Measurements from ENCODE around the gene MAPKAPK5. TPM values are rescaled to one million over a fixed set of nuclear protein-coding genes. Genes with fewer than 3 reads are reported as not detected.
A peak's percentile ranks its signal among the peaks of the same experiment; 100 is the strongest.

Gene MAPKAPK5
- polyA plus RNA-seq, 2 donors, result 10.2 to 18.2 TPM

DNA sequence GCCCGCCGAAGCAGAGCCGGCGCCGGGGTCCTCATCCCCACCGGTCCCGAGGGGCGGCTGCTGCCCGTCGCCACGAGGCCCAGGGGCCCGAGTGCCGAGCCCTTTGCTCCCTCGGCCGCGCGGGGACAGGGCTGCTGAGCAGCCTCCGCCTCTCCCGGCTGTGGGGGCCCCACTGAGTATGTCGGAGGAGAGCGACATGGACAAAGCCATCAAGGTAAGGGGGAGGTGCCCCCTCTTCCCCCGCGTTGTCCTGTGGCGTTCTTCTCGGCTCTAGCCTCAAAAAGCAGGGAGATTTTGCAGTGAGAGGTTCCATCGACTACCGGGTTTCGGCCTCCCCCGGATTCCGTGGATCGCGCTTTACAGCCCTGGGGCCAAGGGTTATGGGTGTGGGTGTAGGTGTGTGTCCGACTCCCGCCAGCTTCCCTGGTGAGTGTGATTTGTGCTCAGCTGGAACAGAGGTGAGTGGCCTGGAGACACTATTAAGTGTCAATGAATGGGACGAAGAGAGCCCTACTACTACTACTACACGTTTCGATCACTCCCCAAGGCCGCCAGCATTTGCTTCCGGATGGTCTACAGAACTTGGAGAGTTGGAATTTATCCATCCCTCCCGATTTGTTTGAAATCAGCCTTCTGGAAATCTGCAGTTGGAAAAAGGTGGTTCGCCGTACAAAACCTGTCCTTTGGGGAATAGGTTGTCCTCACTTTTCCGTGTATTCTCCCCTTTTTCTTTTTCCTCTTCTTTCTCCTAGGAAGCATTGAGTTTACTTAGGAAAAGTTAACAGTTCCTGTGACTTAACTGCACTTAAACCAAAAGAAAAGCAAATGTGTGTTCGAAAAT lies 748 bp downstream of the MAPKAPK5 start:
- no peaks in the 10 kb centered on the region for H3K27me3 ChIP-seq (ENCODE audit: control insufficient read depth in 1 of 2, insufficient read depth in 2 of 2, low read length in 2 of 2)
- H3K9me3 ChIP-seq (ENCODE audit: control insufficient read depth in 2 of 2, insufficient read depth in 1 of 2, low read depth in 1 of 2, low read length in 1 of 2), result no peaks in the 10 kb centered on the region
- peaks cover 0 to 7% of the 10 kb centered on the region in 2 donors for H3K4me1 ChIP-seq (ENCODE audit: control insufficient read depth in 2 of 2, insufficient read depth in 2 of 2, low read length in 1 of 2)
- WGBS, 2 donors, result 2% methylated on average over 39 to 44 of the region's 44 CpGs
- peaks cover 2 to 3% of the 10 kb centered on the region in 2 donors for H3K36me3 ChIP-seq (ENCODE audit: control insufficient read depth in 2 of 2, insufficient read depth in 2 of 2, low read length in 1 of 2)
- peak overlapping the region; percentile 93 to 99 for H3K27ac ChIP-seq (ENCODE audit: low read depth in 2 of 2, low read length in 1 of 2)
- H3K4me3 ChIP-seq (ENCODE audit: low read depth in 1 of 2, low read length in 2 of 2), result peak overlapping the region; percentile 85 to 92

DNA sequence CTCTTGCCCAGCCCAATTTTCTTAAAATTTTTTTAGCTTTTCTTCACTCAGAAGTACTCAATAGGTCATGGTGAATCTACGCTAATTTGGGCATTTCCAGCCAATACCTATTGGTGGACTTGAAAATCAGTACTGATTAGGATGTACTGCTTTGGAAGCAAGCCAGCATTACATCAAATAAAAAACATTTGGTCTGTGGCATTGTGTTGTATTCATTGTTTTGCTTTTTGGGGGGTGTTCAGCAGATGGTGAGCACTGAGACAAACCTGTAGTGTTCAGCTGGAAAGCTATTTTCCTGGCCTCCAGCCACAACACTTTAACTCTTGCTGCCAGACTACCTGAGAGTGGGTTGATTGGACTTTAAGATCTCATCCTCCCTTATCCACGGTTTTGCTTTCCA lies 4.0 kb downstream of the MAPKAPK5 start:
- Histone ChIP-seq H3K27ac (ENCODE audit: low read depth in 2 of 2, low read length in 1 of 2) (no peak overlapping the region), H3K4me1 (ENCODE audit: control insufficient read depth in 2 of 2, insufficient read depth in 2 of 2, low read length in 1 of 2) (peaks cover 0 to 2% of the 10 kb centered on the region in 2 donors), H3K27me3 (ENCODE audit: control insufficient read depth in 1 of 2, insufficient read depth in 2 of 2, low read length in 2 of 2) (no peaks in the 10 kb centered on the region), H3K4me3 (ENCODE audit: low read depth in 1 of 2, low read length in 2 of 2) (no peak overlapping the region), H3K9me3 (ENCODE audit: control insufficient read depth in 2 of 2, insufficient read depth in 1 of 2, low read depth in 1 of 2, low read length in 1 of 2) (no peaks in the 10 kb centered on the region), H3K36me3 (ENCODE audit: control insufficient read depth in 2 of 2, insufficient read depth in 2 of 2, low read length in 1 of 2) (no peaks in the 10 kb centered on the region)
- 75 to 77% methylated on average over 2 of the region's 2 CpGs for WGBS, 2 donors

DNA sequence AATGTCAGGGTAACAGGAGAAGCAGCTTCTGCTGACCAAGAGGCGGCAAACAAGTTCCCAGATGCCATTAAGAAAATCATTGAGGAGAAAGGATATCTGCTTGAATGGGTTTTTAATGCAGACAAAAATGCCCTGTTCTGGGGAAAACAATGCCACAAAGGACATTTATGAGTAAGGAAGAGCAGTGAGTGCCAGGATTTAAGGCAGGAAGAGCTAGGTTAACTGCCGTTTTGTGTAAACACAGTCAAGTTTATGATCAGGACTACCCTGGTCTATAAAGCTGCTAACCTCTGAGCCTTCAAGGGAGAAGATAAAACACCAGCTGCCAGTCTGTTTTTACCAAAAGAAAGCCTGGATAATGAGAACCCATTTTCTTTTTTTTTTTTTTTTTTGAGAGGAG lies 8.5 kb downstream of the MAPKAPK5 start:
- WGBS, 2 donors, result 90% methylated on average over 2 of the region's 2 CpGs
- Histone ChIP-seq H3K4me1 (ENCODE audit: control insufficient read depth in 2 of 2, insufficient read depth in 2 of 2, low read length in 1 of 2) (no peaks in the 10 kb centered on the region), H3K27me3 (ENCODE audit: control insufficient read depth in 1 of 2, insufficient read depth in 2 of 2, low read length in 2 of 2) (no peaks in the 10 kb centered on the region), H3K4me3 (ENCODE audit: low read depth in 1 of 2, low read length in 2 of 2) (no peak overlapping the region), H3K36me3 (ENCODE audit: control insufficient read depth in 2 of 2, insufficient read depth in 2 of 2, low read length in 1 of 2) (no peaks in the 10 kb centered on the region), H3K27ac (ENCODE audit: low read depth in 2 of 2, low read length in 1 of 2) (no peak overlapping the region), H3K9me3 (ENCODE audit: control insufficient read depth in 2 of 2, insufficient read depth in 1 of 2, low read depth in 1 of 2, low read length in 1 of 2) (no peaks in the 10 kb centered on the region)

DNA sequence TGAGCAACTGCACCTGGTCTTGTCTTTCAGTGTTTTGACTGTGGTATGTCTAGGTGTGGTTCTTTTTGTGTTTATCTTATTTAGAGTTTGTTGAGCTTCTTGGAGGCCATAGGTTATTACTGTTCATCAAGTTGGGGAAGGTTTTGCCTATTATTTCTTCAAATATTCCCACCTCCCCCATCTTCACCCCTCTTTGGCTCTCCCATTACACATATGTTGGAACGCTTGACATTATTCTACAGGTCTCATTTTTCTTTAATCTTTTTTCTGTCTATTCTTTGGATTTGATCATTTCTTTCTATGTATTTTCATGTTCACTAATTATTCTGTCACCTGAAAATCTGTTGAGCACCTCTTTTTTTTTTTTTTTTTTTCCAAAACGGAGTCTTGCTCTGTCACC lies 16.2 kb downstream of the MAPKAPK5 start:
- H3K36me3 ChIP-seq (ENCODE audit: control insufficient read depth in 2 of 2, insufficient read depth in 2 of 2, low read length in 1 of 2), result peaks cover 0 to 1% of the 10 kb centered on the region in 2 donors
- H3K27me3 ChIP-seq (ENCODE audit: control insufficient read depth in 1 of 2, insufficient read depth in 2 of 2, low read length in 2 of 2), result no peaks in the 10 kb centered on the region
- no peak overlapping the region for H3K4me3 ChIP-seq (ENCODE audit: low read depth in 1 of 2, low read length in 2 of 2)
- no peaks in the 10 kb centered on the region for H3K4me1 ChIP-seq (ENCODE audit: control insufficient read depth in 2 of 2, insufficient read depth in 2 of 2, low read length in 1 of 2)
- WGBS, 2 donors, result 97 to 100% methylated on average over 1 to 2 of the region's 2 CpGs
- no peak overlapping the region for H3K27ac ChIP-seq (ENCODE audit: low read depth in 2 of 2, low read length in 1 of 2)
- H3K9me3 ChIP-seq (ENCODE audit: control insufficient read depth in 2 of 2, insufficient read depth in 1 of 2, low read depth in 1 of 2, low read length in 1 of 2), result no peaks in the 10 kb centered on the region

DNA sequence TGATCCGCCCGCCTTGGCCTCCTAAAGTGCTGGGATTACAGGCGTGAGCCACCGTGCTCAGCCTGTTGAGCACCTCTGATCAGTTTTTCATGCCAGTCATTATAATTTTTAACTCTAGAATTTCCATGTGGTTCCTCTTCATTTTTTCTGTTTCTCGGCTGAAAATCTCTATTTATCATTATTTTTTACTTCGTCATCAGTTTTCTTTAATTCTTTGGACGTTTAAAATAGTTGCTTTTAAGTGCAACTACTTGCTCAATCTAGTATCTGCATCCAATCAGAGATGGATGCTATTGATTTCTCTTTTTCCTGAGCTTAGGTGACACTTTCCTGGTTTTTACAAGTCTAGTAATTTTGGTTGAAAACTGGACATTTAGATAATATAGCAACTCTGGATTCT lies 16.8 kb downstream of the MAPKAPK5 start:
- Histone ChIP-seq H3K36me3 (ENCODE audit: control insufficient read depth in 2 of 2, insufficient read depth in 2 of 2, low read length in 1 of 2) (peaks cover 0 to 3% of the 10 kb centered on the region in 2 donors), H3K27ac (ENCODE audit: low read depth in 2 of 2, low read length in 1 of 2) (no peak overlapping the region), H3K9me3 (ENCODE audit: control insufficient read depth in 2 of 2, insufficient read depth in 1 of 2, low read depth in 1 of 2, low read length in 1 of 2) (no peaks in the 10 kb centered on the region), H3K4me3 (ENCODE audit: low read depth in 1 of 2, low read length in 2 of 2) (no peak overlapping the region), H3K27me3 (ENCODE audit: control insufficient read depth in 1 of 2, insufficient read depth in 2 of 2, low read length in 2 of 2) (no peaks in the 10 kb centered on the region), H3K4me1 (ENCODE audit: control insufficient read depth in 2 of 2, insufficient read depth in 2 of 2, low read length in 1 of 2) (no peaks in the 10 kb centered on the region)
- WGBS, 2 donors, result 93 to 94% methylated on average over 7 of the region's 7 CpGs

DNA sequence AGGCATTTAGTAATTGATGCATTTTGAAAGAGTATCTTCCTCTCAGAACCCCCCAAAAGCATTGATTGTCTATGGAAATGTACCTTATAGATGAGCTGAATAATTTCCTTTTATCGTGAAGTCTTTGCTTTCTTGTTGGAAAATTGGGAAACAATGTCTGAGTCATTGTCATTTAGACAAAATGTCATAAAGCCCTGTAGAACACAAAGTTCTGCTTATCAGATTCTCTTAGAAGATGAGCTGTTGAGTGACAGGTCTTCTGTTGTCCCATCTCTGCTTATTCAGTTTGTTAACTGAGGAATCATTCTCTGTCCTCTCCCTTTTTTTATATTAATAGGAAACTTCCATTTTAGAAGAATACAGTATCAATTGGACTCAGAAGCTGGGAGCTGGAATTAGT lies 22.9 kb downstream of the MAPKAPK5 start:
- Histone ChIP-seq H3K27ac (ENCODE audit: low read depth in 2 of 2, low read length in 1 of 2) (no peak overlapping the region), H3K36me3 (ENCODE audit: control insufficient read depth in 2 of 2, insufficient read depth in 2 of 2, low read length in 1 of 2) (peaks cover 3 to 6% of the 10 kb centered on the region in 2 donors), H3K4me3 (ENCODE audit: low read depth in 1 of 2, low read length in 2 of 2) (no peak overlapping the region), H3K9me3 (ENCODE audit: control insufficient read depth in 2 of 2, insufficient read depth in 1 of 2, low read depth in 1 of 2, low read length in 1 of 2) (no peaks in the 10 kb centered on the region), H3K27me3 (ENCODE audit: control insufficient read depth in 1 of 2, insufficient read depth in 2 of 2, low read length in 2 of 2) (no peaks in the 10 kb centered on the region), H3K4me1 (ENCODE audit: control insufficient read depth in 2 of 2, insufficient read depth in 2 of 2, low read length in 1 of 2) (no peaks in the 10 kb centered on the region)
- 91 to 94% methylated on average over 1 of the region's 1 CpG for WGBS, 2 donors

DNA sequence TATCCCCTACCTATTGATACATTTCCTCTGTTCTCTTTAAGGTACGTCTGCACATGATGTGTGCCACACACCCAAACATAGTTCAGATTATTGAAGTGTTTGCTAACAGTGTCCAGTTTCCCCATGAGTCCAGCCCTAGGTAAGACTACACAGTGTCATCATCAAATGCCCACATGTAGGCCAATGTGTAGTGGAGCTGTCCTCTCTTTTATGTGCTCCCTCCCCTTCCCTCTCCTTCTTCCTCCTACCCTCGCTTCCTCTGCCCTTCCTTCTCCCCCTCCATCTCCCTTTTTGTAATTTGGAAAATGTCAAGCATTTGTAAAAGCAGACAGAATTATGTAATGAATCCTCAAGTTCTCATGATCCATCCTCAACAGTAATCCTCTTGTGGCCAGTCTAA lies 25.5 kb downstream of the MAPKAPK5 start:
- Histone ChIP-seq H3K9me3 (ENCODE audit: control insufficient read depth in 2 of 2, insufficient read depth in 1 of 2, low read depth in 1 of 2, low read length in 1 of 2) (no peaks in the 10 kb centered on the region), H3K4me1 (ENCODE audit: control insufficient read depth in 2 of 2, insufficient read depth in 2 of 2, low read length in 1 of 2) (no peaks in the 10 kb centered on the region), H3K4me3 (ENCODE audit: low read depth in 1 of 2, low read length in 2 of 2) (no peak overlapping the region), H3K27ac (ENCODE audit: low read depth in 2 of 2, low read length in 1 of 2) (no peak overlapping the region), H3K36me3 (ENCODE audit: control insufficient read depth in 2 of 2, insufficient read depth in 2 of 2, low read length in 1 of 2) (peaks cover 9 to 14% of the 10 kb centered on the region in 2 donors), H3K27me3 (ENCODE audit: control insufficient read depth in 1 of 2, insufficient read depth in 2 of 2, low read length in 2 of 2) (no peaks in the 10 kb centered on the region)
- 83 to 85% methylated on average over 2 of the region's 2 CpGs for WGBS, 2 donors

DNA sequence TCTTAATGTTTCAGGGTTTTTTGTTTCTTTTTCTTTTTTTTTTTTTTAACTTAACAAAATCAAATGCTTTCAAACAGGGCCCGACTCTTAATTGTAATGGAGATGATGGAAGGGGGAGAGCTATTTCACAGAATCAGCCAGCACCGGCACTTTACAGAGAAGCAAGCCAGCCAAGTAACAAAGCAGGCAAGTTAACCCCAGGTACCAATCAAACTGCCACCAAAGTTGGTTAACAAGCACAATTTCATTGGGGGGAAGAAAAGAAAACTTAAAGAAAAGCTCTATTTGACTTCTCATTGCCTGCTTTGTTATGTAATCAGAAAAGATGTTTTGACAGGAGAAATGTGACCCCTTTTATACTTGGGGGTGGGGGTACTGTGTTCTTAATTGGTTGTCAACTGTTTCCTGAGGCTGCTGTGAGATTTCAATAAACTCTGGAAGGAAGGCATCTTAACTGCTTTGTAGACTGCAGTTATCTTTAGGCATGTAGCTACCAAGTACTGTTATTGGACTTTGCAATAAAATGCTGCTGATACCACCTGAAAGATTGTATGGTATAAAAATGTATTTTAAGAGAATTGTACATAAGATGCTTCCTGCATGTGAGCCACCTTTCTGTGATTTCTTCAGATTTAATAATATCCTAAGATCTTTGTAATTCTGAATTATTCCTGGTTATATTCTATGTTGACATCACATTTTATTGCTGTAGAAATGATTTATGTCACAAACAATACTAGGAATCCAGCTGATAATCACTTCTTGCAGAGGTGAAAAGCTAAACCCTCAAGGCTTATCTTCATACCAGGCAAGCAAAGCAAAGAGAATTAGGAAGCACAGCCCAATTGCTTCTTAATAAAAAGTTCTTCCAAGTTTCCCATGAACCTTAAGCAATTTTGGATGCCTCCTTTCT lies 26.9 kb downstream of the MAPKAPK5 start:
- Histone ChIP-seq H3K9me3 (ENCODE audit: control insufficient read depth in 2 of 2, insufficient read depth in 1 of 2, low read depth in 1 of 2, low read length in 1 of 2) (no peaks in the 10 kb centered on the region), H3K4me3 (ENCODE audit: low read depth in 1 of 2, low read length in 2 of 2) (no peak overlapping the region), H3K27me3 (ENCODE audit: control insufficient read depth in 1 of 2, insufficient read depth in 2 of 2, low read length in 2 of 2) (no peaks in the 10 kb centered on the region), H3K27ac (ENCODE audit: low read depth in 2 of 2, low read length in 1 of 2) (no peak overlapping the region), H3K4me1 (ENCODE audit: control insufficient read depth in 2 of 2, insufficient read depth in 2 of 2, low read length in 1 of 2) (no peaks in the 10 kb centered on the region), H3K36me3 (ENCODE audit: control insufficient read depth in 2 of 2, insufficient read depth in 2 of 2, low read length in 1 of 2) (peaks cover 9 to 13% of the 10 kb centered on the region in 2 donors)
- 78 to 90% methylated on average over 2 of the region's 2 CpGs for WGBS, 2 donors

DNA sequence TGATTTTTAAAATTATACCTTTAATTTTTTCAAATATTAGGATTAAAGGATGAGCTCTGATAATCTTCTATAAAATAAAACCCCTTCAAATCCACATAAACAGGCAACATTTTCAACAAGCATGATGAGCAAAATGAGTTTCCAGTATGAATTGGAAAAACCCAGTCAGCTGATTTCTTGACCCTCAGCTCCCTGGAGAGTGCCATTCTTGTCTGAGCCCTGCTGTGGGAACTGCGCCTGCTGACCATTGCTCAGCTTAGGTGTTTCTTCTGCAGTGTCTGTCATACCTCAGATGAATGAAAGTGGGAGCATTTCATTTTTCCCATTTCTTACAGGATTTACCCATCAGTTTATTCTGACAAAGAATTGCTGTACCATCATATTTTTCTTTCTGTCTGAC lies 27.6 kb downstream of the MAPKAPK5 start:
- Histone ChIP-seq H3K4me3 (ENCODE audit: low read depth in 1 of 2, low read length in 2 of 2) (no peak overlapping the region), H3K27me3 (ENCODE audit: control insufficient read depth in 1 of 2, insufficient read depth in 2 of 2, low read length in 2 of 2) (no peaks in the 10 kb centered on the region), H3K9me3 (ENCODE audit: control insufficient read depth in 2 of 2, insufficient read depth in 1 of 2, low read depth in 1 of 2, low read length in 1 of 2) (no peaks in the 10 kb centered on the region), H3K36me3 (ENCODE audit: control insufficient read depth in 2 of 2, insufficient read depth in 2 of 2, low read length in 1 of 2) (peaks cover 9 to 13% of the 10 kb centered on the region in 2 donors), H3K27ac (ENCODE audit: low read depth in 2 of 2, low read length in 1 of 2) (no peak overlapping the region), H3K4me1 (ENCODE audit: control insufficient read depth in 2 of 2, insufficient read depth in 2 of 2, low read length in 1 of 2) (no peaks in the 10 kb centered on the region)
- WGBS, 2 donors, result 85 to 95% methylated on average over 1 of the region's 1 CpG
